A673 (cell line): Measurements from ENCODE around the gene BAIAP2. TPM values are rescaled to one million over a fixed set of nuclear protein-coding genes. Genes with fewer than 3 reads are reported as not detected.
"Not testable (repeated sequence)": the region's sequence is repeated elsewhere in the genome, so short reads cannot be mapped to it uniquely, and the experiment has no call there.

Experiments
- BruUV-seq: library from RNA; stranded (reverse); fragments of 400-500 nt; replicated peaks from 2 replicates; lab custom pipeline; 2021; lab: Mats Ljungman, UMichigan
- CTCF ChIA-PET: fragments of 300-600 bp; sonication (Branson Sonifier 250); formaldehyde crosslinking; loops from one replicate; lab custom pipeline; 2022; ENCODE audit warnings: antibody characterized with exemption; lab: Charles Lee
- POLR2A ChIA-PET: fragments of 300-600 bp; sonication (Branson Sonifier 250); formaldehyde crosslinking; loops from one replicate; lab custom pipeline; 2022; ENCODE audit warnings: antibody characterized with exemption; ENCODE audit not compliant: low non-redundant PET; lab: Charles Lee
- DNase-seq: peaks from one replicate; pipeline ENCODE4 v3.0.0-alpha.2; 2015; ENCODE audit warnings: low spot score
- H3K27ac ChIP-seq: fragments of 200-600 bp; sonication (generic); 2 replicates; pipeline ENCODE4 v1.5.1; 2016; ENCODE audit warnings: mixed run types, low read depth, mild to moderate bottlenecking, mixed read lengths, antibody characterized with exemption, low read length; ENCODE audit not compliant: poor library complexity, severe bottlenecking
- H3K27me3 ChIP-seq: fragments of 200-600 bp; sonication (generic); replicated peaks from 2 replicates; pipeline ENCODE4 v1.6.1; 2017; ENCODE audit warnings: mixed run types, low read depth, mild to moderate bottlenecking, mixed read lengths, antibody characterized with exemption, low read length; ENCODE audit not compliant: insufficient read depth, poor library complexity
- H3K36me3 ChIP-seq: fragments of 200-600 bp; sonication (generic); 2 replicates; pipeline ENCODE4 v1.6.1; 2016; ENCODE audit warnings: mixed run types, mild to moderate bottlenecking, mixed read lengths, antibody characterized with exemption, low read length; ENCODE audit not compliant: insufficient read depth, poor library complexity, severe bottlenecking
- H3K4me1 ChIP-seq: fragments of 200-600 bp; sonication (generic); 2 replicates; pipeline ENCODE4 v1.6.1; 2017; ENCODE audit warnings: mixed run types, mild to moderate bottlenecking, mixed read lengths, antibody characterized with exemption, low read length; ENCODE audit not compliant: insufficient read depth, poor library complexity, severe bottlenecking
- H3K4me3 ChIP-seq: fragments of 200-600 bp; sonication (generic); 2 replicates; pipeline ENCODE4 v1.5.1; 2016; ENCODE audit warnings: low read depth, mixed run types, mild to moderate bottlenecking, mixed read lengths, low read length; ENCODE audit not compliant: poor library complexity, severe bottlenecking
- H3K9me3 ChIP-seq: fragments of 200-600 bp; sonication (generic); 2 replicates; pipeline ENCODE4 v1.6.1; 2016; ENCODE audit warnings: mixed run types, low read depth, mild to moderate bottlenecking, mixed read lengths, antibody characterized with exemption, low read length; ENCODE audit not compliant: poor library complexity, severe bottlenecking
- CTCF ChIP-seq: fragments of 300-800, 200-600 bp; sonication (generic); conservative IDR thresholded peaks from 2 replicates; pipeline ENCODE4 v1.5.1; 2017; ENCODE audit warnings: low read depth, mild to moderate bottlenecking, antibody characterized with exemption, low read length, moderate library complexity, mixed read lengths
- EZH2 ChIP-seq: fragments of 200-600 bp; sonication (generic); IDR thresholded peaks from 2 replicates; pipeline ENCODE4 v1.6.1; 2017; ENCODE audit warnings: borderline replicate concordance, low read depth, mild to moderate bottlenecking, mixed read lengths, antibody characterized with exemption, low read length; ENCODE audit not compliant: poor library complexity, severe bottlenecking
- intact Hi-C: fragments of 100-400 bp; cut with micrococcal nuclease; formaldehyde crosslinking; loops from one replicate; pipeline ENCODE4 v1.10.0; 2022; ENCODE audit not compliant: unreplicated experiment
- total RNA-seq: library from RNA; stranded (reverse); gene quantifications from 2 replicates; pipeline ENCODE4 v1.2.3, GENCODE V29; 2021

Gene BAIAP2
- total RNA-seq, 1 experiment from 2014 or later = 51.6 TPM

- CTCF ChIA-PET = no interaction called here
- Histone ChIP-seq H3K27ac (no peak overlapping the region), H3K27me3 (no peaks in the 10 kb centered on the region), H3K9me3 (no peaks in the 10 kb centered on the region), H3K36me3 (no peaks in the 10 kb centered on the region), H3K4me1 (peaks cover 19% of the 10 kb centered on the region), H3K4me3 (no peak overlapping the region)
- intact Hi-C loops = no loop called here
- no peak for TF ChIP-seq CTCF
- POLR2A ChIA-PET = no interaction called here
- no peak for DNase-seq
- no TSS peak for BruUV-seq
These were observed 5.1 kb upstream of the BAIAP2 start for GRCh38 chr17:81029859-81030258.

GRCh38 chr17:81030312-81030711 lies 4.6 kb upstream of the BAIAP2 start:
- H3K4me3 ChIP-seq, H3K9me3 ChIP-seq, H3K27me3 ChIP-seq, H3K27ac ChIP-seq, CTCF ChIA-PET, intact Hi-C loops, H3K36me3 ChIP-seq, DNase-seq, POLR2A ChIA-PET, BruUV-seq: not testable (repeated sequence)
- H3K4me1 ChIP-seq = peaks cover 19% of the 10 kb centered on the region

GRCh38 chr17:81030741-81031565 lies 4.0 kb upstream of the BAIAP2 start:
- no TSS peak for BruUV-seq

More at GRCh38 chr17:81030741-81031565, 4.0 kb upstream of the BAIAP2 start:
- Histone ChIP-seq H3K4me1 (peaks cover 21% of the 10 kb centered on the region), H3K36me3 (no peaks in the 10 kb centered on the region), H3K27me3 (no peaks in the 10 kb centered on the region), H3K27ac (no peak overlapping the region), H3K9me3 (no peaks in the 10 kb centered on the region), H3K4me3 (no peak overlapping the region)
- no peak for TF ChIP-seq EZH2
- TF ChIP-seq CTCF = no peak
- ChIA-PET CTCF (no interaction called here), POLR2A (no interaction called here)
- intact Hi-C loops = no loop called here
- DNase-seq = no peak
